ENCODE data around the gene CIART. TPM values are rescaled to one million over a fixed set of nuclear protein-coding genes. Genes with fewer than 3 reads are reported as not detected.

Gene CIART
- total and polyA plus RNA-seq, 2 of the 8 experiments (the other 6 are each of a cell fraction or from before 2014, with no cell fraction given) = 9.6 to 33.3 TPM

DNA sequence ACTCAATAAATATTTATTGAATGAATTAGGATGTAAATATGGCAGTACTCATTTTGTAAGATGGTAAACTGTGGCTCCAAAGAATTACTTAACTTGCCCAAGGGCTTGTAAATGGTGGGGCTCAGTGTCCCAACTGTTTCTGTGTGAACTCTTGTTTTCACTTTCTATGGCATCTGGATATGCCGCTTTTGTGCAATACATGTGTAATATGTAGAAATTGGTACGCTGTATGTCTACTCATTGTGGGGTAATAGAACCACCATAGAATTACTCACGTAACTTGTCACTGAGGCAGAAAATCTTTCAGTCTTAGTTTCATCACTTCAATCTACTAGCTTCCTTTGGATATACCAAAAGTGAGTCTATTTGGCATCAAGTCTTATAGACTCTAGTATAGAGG is 40.0 kb downstream of the CIART start (continued):
- TF ChIP-seq, protein P1, sequence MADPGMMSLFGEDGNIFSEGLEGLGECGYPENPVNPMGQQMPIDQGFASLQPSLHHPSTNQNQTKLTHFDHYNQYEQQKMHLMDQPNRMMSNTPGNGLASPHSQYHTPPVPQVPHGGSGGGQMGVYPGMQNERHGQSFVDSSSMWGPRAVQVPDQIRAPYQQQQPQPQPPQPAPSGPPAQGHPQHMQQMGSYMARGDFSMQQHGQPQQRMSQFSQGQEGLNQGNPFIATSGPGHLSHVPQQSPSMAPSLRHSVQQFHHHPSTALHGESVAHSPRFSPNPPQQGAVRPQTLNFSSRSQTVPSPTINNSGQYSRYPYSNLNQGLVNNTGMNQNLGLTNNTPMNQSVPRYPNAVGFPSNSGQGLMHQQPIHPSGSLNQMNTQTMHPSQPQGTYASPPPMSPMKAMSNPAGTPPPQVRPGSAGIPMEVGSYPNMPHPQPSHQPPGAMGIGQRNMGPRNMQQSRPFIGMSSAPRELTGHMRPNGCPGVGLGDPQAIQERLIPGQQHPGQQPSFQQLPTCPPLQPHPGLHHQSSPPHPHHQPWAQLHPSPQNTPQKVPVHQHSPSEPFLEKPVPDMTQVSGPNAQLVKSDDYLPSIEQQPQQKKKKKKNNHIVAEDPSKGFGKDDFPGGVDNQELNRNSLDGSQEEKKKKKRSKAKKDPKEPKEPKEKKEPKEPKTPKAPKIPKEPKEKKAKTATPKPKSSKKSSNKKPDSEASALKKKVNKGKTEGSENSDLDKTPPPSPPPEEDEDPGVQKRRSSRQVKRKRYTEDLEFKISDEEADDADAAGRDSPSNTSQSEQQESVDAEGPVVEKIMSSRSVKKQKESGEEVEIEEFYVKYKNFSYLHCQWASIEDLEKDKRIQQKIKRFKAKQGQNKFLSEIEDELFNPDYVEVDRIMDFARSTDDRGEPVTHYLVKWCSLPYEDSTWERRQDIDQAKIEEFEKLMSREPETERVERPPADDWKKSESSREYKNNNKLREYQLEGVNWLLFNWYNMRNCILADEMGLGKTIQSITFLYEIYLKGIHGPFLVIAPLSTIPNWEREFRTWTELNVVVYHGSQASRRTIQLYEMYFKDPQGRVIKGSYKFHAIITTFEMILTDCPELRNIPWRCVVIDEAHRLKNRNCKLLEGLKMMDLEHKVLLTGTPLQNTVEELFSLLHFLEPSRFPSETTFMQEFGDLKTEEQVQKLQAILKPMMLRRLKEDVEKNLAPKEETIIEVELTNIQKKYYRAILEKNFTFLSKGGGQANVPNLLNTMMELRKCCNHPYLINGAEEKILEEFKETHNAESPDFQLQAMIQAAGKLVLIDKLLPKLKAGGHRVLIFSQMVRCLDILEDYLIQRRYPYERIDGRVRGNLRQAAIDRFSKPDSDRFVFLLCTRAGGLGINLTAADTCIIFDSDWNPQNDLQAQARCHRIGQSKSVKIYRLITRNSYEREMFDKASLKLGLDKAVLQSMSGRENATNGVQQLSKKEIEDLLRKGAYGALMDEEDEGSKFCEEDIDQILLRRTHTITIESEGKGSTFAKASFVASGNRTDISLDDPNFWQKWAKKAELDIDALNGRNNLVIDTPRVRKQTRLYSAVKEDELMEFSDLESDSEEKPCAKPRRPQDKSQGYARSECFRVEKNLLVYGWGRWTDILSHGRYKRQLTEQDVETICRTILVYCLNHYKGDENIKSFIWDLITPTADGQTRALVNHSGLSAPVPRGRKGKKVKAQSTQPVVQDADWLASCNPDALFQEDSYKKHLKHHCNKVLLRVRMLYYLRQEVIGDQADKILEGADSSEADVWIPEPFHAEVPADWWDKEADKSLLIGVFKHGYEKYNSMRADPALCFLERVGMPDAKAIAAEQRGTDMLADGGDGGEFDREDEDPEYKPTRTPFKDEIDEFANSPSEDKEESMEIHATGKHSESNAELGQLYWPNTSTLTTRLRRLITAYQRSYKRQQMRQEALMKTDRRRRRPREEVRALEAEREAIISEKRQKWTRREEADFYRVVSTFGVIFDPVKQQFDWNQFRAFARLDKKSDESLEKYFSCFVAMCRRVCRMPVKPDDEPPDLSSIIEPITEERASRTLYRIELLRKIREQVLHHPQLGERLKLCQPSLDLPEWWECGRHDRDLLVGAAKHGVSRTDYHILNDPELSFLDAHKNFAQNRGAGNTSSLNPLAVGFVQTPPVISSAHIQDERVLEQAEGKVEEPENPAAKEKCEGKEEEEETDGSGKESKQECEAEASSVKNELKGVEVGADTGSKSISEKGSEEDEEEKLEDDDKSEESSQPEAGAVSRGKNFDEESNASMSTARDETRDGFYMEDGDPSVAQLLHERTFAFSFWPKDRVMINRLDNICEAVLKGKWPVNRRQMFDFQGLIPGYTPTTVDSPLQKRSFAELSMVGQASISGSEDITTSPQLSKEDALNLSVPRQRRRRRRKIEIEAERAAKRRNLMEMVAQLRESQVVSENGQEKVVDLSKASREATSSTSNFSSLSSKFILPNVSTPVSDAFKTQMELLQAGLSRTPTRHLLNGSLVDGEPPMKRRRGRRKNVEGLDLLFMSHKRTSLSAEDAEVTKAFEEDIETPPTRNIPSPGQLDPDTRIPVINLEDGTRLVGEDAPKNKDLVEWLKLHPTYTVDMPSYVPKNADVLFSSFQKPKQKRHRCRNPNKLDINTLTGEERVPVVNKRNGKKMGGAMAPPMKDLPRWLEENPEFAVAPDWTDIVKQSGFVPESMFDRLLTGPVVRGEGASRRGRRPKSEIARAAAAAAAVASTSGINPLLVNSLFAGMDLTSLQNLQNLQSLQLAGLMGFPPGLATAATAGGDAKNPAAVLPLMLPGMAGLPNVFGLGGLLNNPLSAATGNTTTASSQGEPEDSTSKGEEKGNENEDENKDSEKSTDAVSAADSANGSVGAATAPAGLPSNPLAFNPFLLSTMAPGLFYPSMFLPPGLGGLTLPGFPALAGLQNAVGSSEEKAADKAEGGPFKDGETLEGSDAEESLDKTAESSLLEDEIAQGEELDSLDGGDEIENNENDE (IDR thresholded peaks at IDR 0.05; ENCODE audit: insufficient replicate concordance, low read length) = no peak
- TF ChIP-seq POU5F1 (IDR thresholded peaks at IDR 0.05; ENCODE audit: low read depth, low read length) (no peak), PHF8 (conservative IDR thresholded peaks at IDR 0.05; ENCODE audit: low read depth, low read length) (no peak)
